ENCODE data around the gene PCSK4. TPM values are rescaled to one million over a fixed set of nuclear protein-coding genes. Genes with fewer than 3 reads are reported as not detected.

PCSK4 gene
- total and polyA plus RNA-seq, 2 of the 13 experiments (the other 11 are each of a cell fraction or from before 2014, with no cell fraction given): 2.0 to 2.7 TPM

- TF ChIP-seq E2F5 (CRISPR knock-in tag; conservative IDR thresholded peaks at IDR 0.05): no peak
- TF ChIP-seq ZNF629 (CRISPR knock-in tag; conservative IDR thresholded peaks at IDR 0.05): no peak
- TF ChIP-seq ZNF446 (CRISPR knock-in tag; IDR thresholded peaks at IDR 0.05): 0 out of 2 replicates have a peak, but pooled peaks have one; percentile 34
- TF ChIP-seq ZNF614 (CRISPR knock-in tag; IDR thresholded peaks at IDR 0.05; ENCODE audit: borderline replicate concordance): no peak
- no peak for TF ChIP-seq ZBTB20 (CRISPR knock-in tag; IDR thresholded peaks at IDR 0.05; ENCODE audit: borderline replicate concordance, low read depth)
- TF ChIP-seq ZNF326 (CRISPR knock-in tag; IDR thresholded peaks at IDR 0.05; ENCODE audit: borderline replicate concordance): peak; percentile 80
- no peak for TF ChIP-seq TAF1 (CRISPR knock-in tag; IDR thresholded peaks at IDR 0.05)
- peak; percentile 65 for TF ChIP-seq UBTF (CRISPR knock-in tag; IDR thresholded peaks at IDR 0.05)
- TF ChIP-seq ZNF552 (CRISPR knock-in tag; IDR thresholded peaks at IDR 0.05; ENCODE audit: borderline replicate concordance): no peak
- TF ChIP-seq AGO1 (IDR thresholded peaks at IDR 0.05; ENCODE audit: low read depth, low read length, poor library complexity, severe bottlenecking): peak; percentile 90
- TF ChIP-seq FOXC1 (CRISPR knock-in tag; IDR thresholded peaks at IDR 0.05; ENCODE audit: borderline replicate concordance): no peak
- TF ChIP-seq KLF16 (CRISPR knock-in tag; IDR thresholded peaks at IDR 0.05): 0 out of 4 replicates have a peak, but pooled peaks of 1 of the 2 experiments have one; percentile 14
- TF ChIP-seq ZNF558 (CRISPR knock-in tag; IDR thresholded peaks at IDR 0.05; ENCODE audit: borderline replicate concordance): no peak
- TF ChIP-seq ZBTB10 (CRISPR knock-in tag; IDR thresholded peaks at IDR 0.05; ENCODE audit: borderline replicate concordance): no peak
- TF ChIP-seq RERE (CRISPR knock-in tag; IDR thresholded peaks at IDR 0.05; ENCODE audit: low read depth): no peak
- TF ChIP-seq TRIM24 (CRISPR knock-in tag; IDR thresholded peaks at IDR 0.05): no peak
These were observed 19.7 kb downstream of the PCSK4 start (continued) for GRCh38 chr19:1470305-1471009.

Measured in HepG2 (cell line).